OCI-LY7 (cell line): ENCODE results near the gene TALDO1. TPM values are rescaled to one million over a fixed set of nuclear protein-coding genes. Genes with fewer than 3 reads are reported as not detected.

Experiments used
- BruUV-seq: library from RNA; stranded (reverse); fragments of 400-500 nt; replicated peaks from 2 replicates; lab custom pipeline; 2021; lab: Mats Ljungman, UMichigan
- CTCF ChIA-PET: fragments of 300-600 bp; sonication (Branson Sonifier 250); formaldehyde crosslinking; loops from one replicate; lab custom pipeline; 2022; ENCODE audit warnings: antibody characterized with exemption; ENCODE audit not compliant: unreplicated experiment; lab: Charles Lee
- POLR2A ChIA-PET: fragments of 300-600 bp; sonication (Branson Sonifier 250); formaldehyde crosslinking; loops from one replicate; lab custom pipeline; 2022; ENCODE audit warnings: antibody characterized with exemption; lab: Charles Lee
- DNase-seq: peaks from one replicate; pipeline ENCODE4 v3.0.0-alpha.2; 2015; ENCODE audit warnings: low spot score
- H2AFZ ChIP-seq: fragments of 200-600 bp; sonication (generic), shearing (Covaris generic); 2 replicates; pipeline ENCODE4 v1.6.1; 2014; ENCODE audit warnings: mild to moderate bottlenecking, antibody characterized with exemption, low read length, moderate library complexity
- H3K27ac ChIP-seq: fragments of 200-600 bp; sonication (generic); 2 replicates; pipeline ENCODE4 v1.5.1; 2014; ENCODE audit warnings: mixed run types, low read depth, mild to moderate bottlenecking, moderate library complexity, low read length, inconsistent platforms; ENCODE audit not compliant: poor library complexity, severe bottlenecking
- H3K36me3 ChIP-seq: fragments of 200-600 bp; sonication (generic); 2 replicates; pipeline ENCODE4 v1.6.1; 2014; ENCODE audit warnings: mild to moderate bottlenecking, antibody characterized with exemption, low read length, moderate library complexity, mixed read lengths; ENCODE audit not compliant: insufficient read depth
- H3K4me1 ChIP-seq: fragments of 200-600 bp; sonication (generic); 2 replicates; pipeline ENCODE4 v1.5.1; 2014; ENCODE audit warnings: mild to moderate bottlenecking, low read length; ENCODE audit not compliant: insufficient read depth, poor library complexity, severe bottlenecking
- H3K4me2 ChIP-seq: fragments of 200-600 bp; sonication (generic); 2 replicates; pipeline ENCODE4 v1.6.1; 2014; ENCODE audit warnings: mild to moderate bottlenecking, low read length
- H3K4me3 ChIP-seq: fragments of 200-600 bp; sonication (generic); 2 replicates; pipeline ENCODE4 v1.5.1; 2014; ENCODE audit warnings: mild to moderate bottlenecking, low read depth, low read length; ENCODE audit not compliant: poor library complexity, severe bottlenecking
- H3K79me2 ChIP-seq: fragments of 200-600 bp; sonication (generic); 2 replicates; pipeline ENCODE4 v1.6.1; 2016; ENCODE audit warnings: low read depth, mild to moderate bottlenecking, low read length, moderate library complexity, mixed read lengths; ENCODE audit not compliant: insufficient read depth
- H3K9me2 ChIP-seq: fragments of 200-600 bp; sonication (generic); 2 replicates; pipeline ENCODE4 v1.6.1; 2016; ENCODE audit warnings: mild to moderate bottlenecking, low read length, mixed read lengths; ENCODE audit not compliant: insufficient read depth
- H3K9me3 ChIP-seq: fragments of 200-600 bp; sonication (generic); 2 replicates; pipeline ENCODE4 v1.6.1; 2014; ENCODE audit warnings: mild to moderate bottlenecking, mixed run types, low read length, mixed read lengths
- H4K20me1 ChIP-seq: fragments of 200-600 bp; sonication (generic); 2 replicates; pipeline ENCODE4 v1.6.1; 2014; ENCODE audit warnings: mild to moderate bottlenecking, antibody characterized with exemption, low read length, moderate library complexity, mixed read lengths; ENCODE audit not compliant: insufficient read depth
- EZH2phosphoT487 ChIP-seq: fragments of 200-600 bp; sonication (generic); IDR thresholded peaks from 2 replicates; pipeline ENCODE4 v1.6.1; 2018; ENCODE audit warnings: low read depth, borderline replicate concordance, mild to moderate bottlenecking, mixed run types, antibody characterized with exemption, low read length, moderate library complexity, mixed read lengths
- intact Hi-C: fragments of 100-400 bp; cut with micrococcal nuclease; formaldehyde crosslinking; loops from one replicate; pipeline ENCODE4 v1.10.0; 2022; ENCODE audit not compliant: unreplicated experiment
- total RNA-seq, 2 experiments: library from RNA; depleted of rRNA in 1 of 2; stranded (reverse); fragments of >200 nt in 1 of 2; shearing (Covaris generic) in 1 of 2; gene quantifications; 2 replicates each; pipeline ENCODE4 v1.2.3, GENCODE V29; 2014 to 2022
- TF ChIP-seq, protein P1 (sequence below): fragments of 200-600 bp; sonication (generic); conservative IDR thresholded peaks from 2 replicates; pipeline ENCODE4 v1.5.1; 2014; ENCODE audit warnings: mild to moderate bottlenecking, antibody characterized with exemption, low read length, moderate library complexity, mixed read lengths

The TALDO1 gene
- total RNA-seq, 2 experiments from 2014 or later, result 172 to 226 TPM

DNA sequence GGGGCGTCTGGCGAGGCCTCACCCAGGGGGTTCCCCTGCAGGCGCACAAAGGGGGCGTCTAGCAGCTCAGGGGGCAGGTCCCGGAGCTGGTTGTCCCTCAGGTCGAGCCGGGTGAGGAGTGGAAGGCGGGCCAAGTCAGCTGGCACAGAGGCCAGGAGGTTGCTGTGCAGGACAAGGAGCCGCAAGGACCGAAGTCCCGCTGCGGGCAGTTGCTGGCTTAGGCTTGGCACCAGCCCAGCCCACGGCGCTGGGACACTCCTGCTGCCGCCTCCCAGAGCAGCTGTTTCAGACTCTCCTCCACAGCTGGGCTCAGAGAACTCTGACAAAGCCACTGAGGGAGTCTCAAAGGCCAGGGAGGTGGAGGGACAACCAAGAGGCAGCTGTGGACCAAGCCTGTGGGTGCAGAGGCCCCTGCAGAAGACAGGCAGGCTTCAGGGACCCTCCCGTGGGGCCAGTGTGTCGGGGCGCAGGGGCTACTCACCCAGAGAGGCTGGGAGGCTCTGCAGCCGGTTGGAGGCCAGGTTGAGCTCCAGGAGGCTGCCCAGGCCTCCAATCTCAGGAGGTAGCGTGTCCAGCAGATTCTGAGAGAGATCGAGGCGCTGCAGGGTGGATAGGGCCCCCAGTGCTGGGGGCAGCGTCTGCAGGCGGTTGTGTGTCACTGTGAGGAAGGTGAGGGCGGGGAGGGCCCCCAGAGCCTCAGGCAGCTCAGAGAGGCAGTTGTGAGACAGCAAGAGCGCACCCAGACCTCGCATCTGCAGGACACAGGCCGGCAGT is 55.6 kb downstream of the TALDO1 start:
- TF ChIP-seq, protein P1, sequence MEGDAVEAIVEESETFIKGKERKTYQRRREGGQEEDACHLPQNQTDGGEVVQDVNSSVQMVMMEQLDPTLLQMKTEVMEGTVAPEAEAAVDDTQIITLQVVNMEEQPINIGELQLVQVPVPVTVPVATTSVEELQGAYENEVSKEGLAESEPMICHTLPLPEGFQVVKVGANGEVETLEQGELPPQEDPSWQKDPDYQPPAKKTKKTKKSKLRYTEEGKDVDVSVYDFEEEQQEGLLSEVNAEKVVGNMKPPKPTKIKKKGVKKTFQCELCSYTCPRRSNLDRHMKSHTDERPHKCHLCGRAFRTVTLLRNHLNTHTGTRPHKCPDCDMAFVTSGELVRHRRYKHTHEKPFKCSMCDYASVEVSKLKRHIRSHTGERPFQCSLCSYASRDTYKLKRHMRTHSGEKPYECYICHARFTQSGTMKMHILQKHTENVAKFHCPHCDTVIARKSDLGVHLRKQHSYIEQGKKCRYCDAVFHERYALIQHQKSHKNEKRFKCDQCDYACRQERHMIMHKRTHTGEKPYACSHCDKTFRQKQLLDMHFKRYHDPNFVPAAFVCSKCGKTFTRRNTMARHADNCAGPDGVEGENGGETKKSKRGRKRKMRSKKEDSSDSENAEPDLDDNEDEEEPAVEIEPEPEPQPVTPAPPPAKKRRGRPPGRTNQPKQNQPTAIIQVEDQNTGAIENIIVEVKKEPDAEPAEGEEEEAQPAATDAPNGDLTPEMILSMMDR, result no peak
- TF ChIP-seq EZH2phosphoT487, result no peak
- no peak for DNase-seq
- H3K4me3 ChIP-seq, result no peak overlapping the region
- peaks cover 35% of the 10 kb centered on the region for H3K4me1 ChIP-seq
- H3K9me2 ChIP-seq, result no peaks in the 10 kb centered on the region
- peaks cover 4% of the 10 kb centered on the region; the same call in 1 of the 2 replicates for H3K79me2 ChIP-seq
- H3K27ac ChIP-seq, result no peak overlapping the region
- no peak overlapping the region for H2AFZ ChIP-seq
- no TSS peak for BruUV-seq
- ChIA-PET POLR2A (no interaction called here), CTCF (no interaction called here)
- no peaks in the 10 kb centered on the region for H4K20me1 ChIP-seq
- peaks cover 30% of the 10 kb centered on the region; the same call in 1 of the 2 replicates for H3K36me3 ChIP-seq
- intact Hi-C loops, result no loop called here
- H3K9me3 ChIP-seq, result no peaks in the 10 kb centered on the region
- peak overlapping the region; percentile 94 for H3K4me2 ChIP-seq

DNA sequence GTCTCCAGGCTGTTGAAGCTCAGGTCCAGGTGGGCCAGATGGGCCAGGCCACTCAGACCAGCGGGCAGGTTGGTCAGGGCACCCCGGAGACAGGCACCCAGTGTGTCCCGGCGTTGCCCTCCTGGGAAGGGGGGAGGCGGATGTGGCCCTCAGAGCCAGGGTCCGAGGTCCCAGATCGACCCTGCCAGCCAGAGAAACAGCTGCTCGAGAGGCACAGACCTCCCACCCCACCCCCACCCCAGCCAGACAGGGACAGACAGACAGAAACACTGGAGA is 56.1 kb downstream of the TALDO1 start:
- peaks cover 9% of the 10 kb centered on the region; the same call in 1 of the 2 replicates for H3K79me2 ChIP-seq
- intact Hi-C loops, result no loop called here
- no peaks in the 10 kb centered on the region for H3K9me3 ChIP-seq
- BruUV-seq, result no TSS peak
- H3K9me2 ChIP-seq, result no peaks in the 10 kb centered on the region
- peak overlapping the region; percentile 94 for H3K4me2 ChIP-seq
- no peak overlapping the region for H3K27ac ChIP-seq
- POLR2A ChIA-PET, result no interaction called here
- no peak overlapping the region for H2AFZ ChIP-seq
- no peaks in the 10 kb centered on the region for H4K20me1 ChIP-seq
- peak overlapping the region; percentile 86 for H3K4me3 ChIP-seq
- no peak for DNase-seq
- H3K4me1 ChIP-seq, result peaks cover 38% of the 10 kb centered on the region
- CTCF ChIA-PET, result no interaction called here
- TF ChIP-seq, protein P1, result no peak
- TF ChIP-seq EZH2phosphoT487, result no peak
- H3K36me3 ChIP-seq, result peaks cover 30% of the 10 kb centered on the region; the same call in 1 of the 2 replicates
